Renal cortical epithelial cell (primary cell): ENCODE results near the gene NSFL1C. TPM values are rescaled to one million over a fixed set of nuclear protein-coding genes. Genes with fewer than 3 reads are reported as not detected.

ENCODE experiments used
- DNase-seq: peaks from one replicate; pipeline ENCODE4 v3.0.0-alpha.2; 2011; ENCODE audit warnings: low read depth
- total RNA-seq: library from RNA; depleted of rRNA; stranded (reverse); fragments of >200 nt; gene quantifications from 2 replicates; pipeline ENCODE4 v1.2.3, GENCODE V29; 2014

Gene NSFL1C
- total RNA-seq, 1 donor from 2014 or later = 50.1 TPM

DNA sequence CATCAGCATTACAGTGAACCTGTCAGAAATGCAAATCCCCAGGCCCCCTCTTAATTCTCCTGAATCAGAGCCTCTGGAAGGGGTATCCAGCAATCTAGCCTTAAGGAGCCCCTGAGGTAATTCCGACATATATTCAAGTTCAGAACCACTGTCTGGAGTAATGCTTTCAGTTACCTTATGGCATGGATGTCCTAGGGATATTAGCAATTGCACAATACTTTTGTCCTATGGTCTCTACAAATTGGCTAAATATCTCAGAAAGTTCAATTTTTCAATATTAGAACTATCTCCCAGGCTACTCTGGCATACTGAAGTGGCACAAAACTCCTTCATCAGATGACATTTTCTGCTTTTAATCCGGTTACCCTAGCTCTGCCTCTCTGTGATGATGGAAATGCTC lies 6.4 kb downstream of the NSFL1C start:
- no peak for DNase-seq

DNA sequence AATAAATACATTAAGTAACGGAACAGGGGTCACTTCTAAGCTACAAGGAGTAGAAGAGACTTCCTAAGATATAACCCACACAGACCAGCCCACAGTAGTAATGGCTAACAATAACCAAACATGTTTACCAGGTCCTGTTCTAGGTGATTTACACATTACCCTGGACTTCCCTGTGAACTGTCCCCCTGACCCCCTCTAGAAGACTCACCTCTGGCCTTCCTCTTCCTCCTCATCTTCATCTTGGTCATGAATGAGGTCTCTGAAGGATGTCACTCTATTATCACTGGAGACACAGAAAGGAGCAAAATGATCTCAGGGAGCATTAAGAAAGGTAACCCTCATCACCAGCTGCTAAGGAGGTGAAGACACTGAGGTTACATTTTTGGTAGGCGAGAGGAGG lies 8.7 kb downstream of the NSFL1C start:
- no peak for DNase-seq

DNA sequence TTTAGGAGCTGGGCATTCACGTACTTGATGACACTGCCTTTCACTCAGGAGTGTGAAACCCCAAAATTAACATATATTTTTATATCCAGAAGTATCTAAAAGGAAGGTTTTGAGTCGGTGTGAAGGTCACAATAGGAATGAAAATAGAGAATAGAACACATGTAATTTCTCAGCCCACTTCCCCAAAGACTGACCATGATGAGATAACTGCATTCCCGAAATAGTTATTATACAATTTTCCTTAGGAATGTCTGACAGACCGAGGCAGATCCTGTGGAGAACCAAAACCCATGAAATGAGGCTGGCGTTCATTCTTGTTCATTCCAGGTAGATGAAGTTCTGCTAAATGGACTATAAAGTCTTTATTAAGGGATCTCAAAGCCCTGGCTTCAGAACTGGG lies 10.3 kb downstream of the NSFL1C start:
- DNase-seq = no peak

DNA sequence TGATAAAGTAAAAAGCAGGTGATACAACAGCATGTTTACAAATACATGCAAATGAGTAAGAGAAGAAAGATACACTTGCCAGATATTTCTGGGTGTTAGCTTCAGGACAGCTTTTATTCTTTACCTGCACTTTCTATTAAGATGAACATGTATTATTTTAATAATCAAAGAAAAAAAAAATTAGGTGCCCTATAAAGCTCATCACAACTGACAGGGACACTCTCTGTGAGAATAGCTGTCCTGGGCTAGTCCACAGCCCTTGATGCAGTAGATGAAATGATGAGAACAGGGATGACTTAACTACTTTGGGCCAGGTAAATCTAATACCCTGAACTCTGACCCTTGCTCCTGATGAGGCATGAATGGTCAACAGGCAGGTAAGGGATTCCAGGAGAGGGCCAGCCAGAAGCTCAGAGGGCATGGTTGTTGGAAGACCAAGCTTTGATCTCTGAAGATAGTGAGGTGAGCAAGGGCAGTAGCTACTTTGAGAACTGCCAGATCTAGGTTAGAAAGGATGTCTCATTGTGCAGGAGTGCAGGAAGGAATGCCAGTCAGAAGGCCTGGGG lies 15.6 kb downstream of the NSFL1C start:
- DNase-seq = no peak

DNA sequence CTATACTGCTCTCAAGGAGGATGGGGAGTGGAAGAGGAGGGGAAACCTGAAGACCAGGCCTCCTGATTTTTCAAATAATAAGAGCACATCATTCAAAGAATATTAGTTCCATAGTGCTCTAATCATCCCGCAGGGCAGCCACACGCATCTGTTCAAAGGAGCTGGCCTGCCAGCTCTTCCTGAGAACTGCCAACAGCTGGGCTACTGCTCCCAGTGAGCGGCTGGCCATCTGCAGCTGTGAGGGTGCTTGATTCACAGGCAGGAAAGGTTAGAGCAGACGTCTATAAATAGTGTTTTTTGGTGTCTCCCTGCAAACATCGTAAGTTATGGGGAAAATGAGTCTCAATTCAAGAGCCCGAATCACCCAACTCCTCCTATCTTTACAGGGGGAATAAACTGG lies 17.3 kb downstream of the NSFL1C start:
- no peak for DNase-seq

DNA sequence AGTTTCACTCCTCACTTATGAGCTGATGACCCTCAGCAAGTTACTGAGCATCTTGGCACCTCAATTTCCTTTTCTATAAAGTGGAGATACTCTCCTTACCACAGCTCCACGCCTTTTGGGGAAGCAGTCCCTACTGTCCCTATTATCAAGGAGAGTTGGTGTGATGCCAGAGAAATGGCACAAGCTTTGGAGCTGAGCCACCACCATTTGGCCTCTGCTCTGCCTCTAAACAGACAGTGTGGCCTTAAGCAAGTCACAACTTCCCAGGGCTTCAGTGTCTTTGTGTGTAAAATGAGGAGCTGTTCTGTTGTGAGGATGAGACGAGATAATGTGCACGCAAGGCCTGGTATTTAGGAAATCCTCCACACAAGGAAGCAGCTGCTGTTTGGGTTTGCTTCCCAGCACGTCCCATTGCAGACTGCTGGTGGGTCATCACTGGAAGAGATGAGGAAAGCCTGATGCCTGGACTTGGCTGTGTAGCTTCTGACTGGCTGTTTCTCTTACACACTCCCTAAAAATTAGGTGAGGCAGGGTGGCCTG lies 18.5 kb downstream of the NSFL1C start:
- DNase-seq = no peak

DNA sequence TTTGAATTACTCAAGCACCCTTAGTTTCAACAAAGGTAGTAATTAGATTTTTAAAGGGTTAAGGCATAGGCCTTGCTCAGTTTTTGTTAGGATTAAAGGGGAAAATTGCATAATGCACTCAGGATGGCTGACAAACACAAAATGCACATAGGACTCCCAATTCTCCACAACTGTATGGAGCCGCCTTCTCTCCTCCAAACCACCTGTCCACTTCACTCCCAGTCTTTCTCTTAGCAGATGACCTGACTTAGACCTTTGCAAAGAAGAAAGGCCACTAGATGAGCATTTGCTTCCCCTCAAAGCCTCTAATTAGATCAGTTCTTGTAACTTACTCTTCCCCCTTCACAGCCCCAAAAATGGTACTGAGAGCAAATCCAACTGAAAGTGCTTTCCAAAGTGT lies 20.1 kb downstream of the NSFL1C start:
- DNase-seq = no peak

DNA sequence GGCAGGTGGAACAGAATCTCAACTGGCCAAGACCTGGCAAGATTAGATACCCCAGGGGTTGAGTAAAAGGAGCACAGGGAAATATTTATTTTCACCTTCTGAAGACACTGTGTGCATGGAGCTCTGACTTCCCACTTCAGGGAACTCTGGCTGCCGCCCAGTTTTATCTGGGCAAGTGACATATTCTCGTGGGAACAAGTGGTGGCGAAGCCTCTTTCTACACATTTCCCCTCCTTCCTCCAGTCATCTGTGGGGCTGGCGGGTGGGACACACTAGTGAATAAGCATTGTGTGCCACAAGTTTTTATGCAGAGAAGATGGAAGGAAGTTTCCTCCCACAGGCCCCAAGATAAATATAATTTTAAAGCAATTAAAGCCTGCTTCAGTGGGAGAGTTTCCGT lies 23.6 kb downstream of the NSFL1C start:
- DNase-seq = no peak

DNA sequence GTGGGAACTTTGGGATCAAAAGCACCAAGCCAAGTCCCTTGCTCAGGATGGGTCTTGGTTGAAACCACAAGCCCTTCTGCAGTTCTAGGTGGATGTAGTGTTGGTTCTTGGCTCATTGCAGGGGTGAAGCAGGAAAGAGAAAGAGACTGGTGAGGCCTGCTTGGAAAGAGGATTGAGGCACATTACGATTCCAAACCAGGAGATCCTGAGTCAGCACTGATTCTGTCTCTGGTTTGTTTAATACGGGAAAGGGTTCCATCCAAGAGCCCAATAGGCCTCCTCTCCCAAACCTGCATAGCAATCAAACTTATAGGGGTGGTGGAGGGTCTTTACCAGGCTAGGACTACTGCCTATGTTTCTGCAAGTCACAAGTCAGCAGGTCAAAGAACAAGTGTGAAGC lies 24.3 kb downstream of the NSFL1C start:
- DNase-seq = no peak

DNA sequence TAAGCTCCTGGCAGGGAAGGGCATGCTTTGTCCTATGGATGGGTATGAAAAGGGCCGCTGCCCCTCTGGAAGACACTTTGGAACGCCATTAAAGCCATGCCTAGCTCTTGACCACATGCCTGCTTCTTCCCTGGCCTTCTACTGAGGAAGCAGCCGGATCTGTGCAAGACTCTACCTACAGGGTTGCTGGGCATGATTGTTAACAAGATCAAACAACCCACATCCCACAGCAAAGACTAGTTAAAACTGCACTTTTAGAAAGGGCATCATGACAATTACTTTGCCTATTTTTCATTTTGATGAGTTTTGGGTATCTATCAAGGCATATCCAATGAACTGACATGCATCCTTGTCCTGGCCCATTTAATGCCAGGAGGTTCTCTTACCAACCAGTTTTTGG lies 25.5 kb downstream of the NSFL1C start:
- no peak for DNase-seq

DNA sequence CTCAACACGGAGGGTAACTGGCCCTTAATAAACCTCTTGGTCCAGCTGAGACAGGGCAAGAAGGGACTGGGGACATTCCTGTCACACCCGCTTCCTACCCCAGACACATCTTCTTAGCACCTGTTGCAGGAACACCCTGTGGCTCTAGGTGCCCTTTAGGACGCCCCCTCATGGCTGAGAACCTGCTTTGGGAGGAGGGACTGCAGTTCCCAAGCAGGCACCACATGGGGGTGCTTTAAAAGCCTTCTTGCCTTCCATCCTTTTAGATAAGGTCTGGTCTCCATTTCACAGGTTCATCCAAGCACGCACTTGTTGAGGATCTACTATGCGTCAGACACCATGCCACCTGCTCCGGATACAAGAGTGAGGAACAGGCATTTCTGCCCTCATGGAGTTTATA lies 26.6 kb downstream of the NSFL1C start:
- DNase-seq = peak; percentile 30

DNA sequence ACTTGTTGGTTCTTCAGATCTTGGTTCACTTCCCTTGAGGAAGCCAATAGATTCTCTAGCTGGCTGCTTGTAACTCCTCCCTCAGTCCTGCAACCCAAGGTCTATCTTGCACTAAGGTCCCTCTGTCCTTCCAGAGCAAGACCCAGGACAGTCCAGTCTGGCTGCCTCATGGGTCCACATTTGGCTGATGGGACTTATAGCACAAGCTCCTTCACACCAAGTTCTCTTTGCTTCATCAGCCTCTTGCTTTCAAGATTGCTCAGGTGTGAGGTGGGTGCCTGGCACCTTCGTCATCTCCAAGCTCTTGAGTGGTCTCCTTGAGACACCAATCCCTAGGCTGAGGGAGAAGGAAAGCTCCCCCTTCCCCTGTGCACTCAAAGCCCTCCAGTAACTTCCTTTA lies 28.3 kb downstream of the NSFL1C start:
- no peak for DNase-seq

DNA sequence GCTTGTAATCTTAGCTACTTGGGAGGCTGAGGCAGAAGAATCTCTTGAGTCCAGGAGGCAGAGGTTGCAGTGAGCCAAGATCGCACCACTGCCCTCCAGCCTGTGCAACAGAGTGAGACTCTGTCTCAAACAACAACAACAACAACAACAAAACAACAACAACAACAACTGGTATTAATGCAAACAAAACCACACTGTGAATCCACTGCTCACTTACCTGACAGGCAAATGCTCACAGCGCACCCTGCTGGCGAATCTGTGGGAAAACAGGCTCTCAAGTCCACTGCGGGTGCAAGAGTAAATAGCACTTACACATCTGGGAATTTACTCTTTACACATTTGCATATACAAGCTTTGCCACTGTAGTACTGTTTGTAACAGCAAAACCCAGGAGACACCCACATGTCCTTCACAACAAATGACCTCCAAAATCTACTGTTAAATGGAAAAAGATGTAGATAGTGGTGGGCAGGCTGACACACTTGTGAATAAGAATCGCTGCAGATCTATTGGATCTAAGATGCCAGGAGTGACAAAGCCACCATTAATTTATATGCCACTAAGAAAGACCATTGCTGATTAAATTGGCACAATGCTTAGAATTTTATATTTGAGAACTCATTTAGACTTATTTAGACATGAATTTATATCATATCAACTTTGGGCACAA lies 29.3 kb downstream of the NSFL1C start:
- peak; percentile 76 for DNase-seq

DNA sequence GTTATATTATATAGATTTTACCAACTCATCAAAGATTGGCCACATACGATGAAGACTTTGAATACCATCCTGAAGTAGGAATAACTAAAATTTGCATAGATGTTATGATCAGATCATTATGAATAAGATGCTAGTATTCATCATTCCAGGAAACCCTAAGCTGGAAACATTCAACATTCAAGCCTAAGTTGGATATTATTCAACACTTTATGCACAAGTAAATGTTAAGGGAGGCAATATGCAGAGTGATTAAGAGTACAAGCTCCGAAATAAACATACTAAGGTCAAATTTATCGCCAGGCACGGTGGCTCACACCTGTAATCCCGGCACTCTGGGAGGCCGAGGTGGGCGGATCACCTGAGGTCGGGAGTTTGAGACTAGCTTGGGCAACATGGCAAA lies 30.4 kb downstream of the NSFL1C start:
- no peak for DNase-seq

DNA sequence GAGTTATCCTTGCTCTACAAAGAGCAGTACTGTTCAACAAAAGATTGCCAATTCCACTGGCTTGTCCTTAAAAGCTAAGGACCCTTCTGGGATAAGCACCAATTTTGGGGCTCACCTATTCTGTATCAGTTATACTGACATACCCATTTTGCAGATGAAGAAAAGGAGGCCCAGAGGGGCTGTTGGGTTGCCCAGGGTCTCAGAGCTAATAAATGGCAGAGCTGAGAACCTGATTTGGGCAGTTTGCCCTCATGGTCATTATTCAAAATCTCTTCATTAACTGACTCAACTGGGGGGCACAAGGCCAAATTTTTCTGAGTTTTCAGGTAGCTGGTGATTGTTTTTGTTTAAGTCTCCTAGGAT lies 31.3 kb downstream of the NSFL1C start:
- no peak for DNase-seq

DNA sequence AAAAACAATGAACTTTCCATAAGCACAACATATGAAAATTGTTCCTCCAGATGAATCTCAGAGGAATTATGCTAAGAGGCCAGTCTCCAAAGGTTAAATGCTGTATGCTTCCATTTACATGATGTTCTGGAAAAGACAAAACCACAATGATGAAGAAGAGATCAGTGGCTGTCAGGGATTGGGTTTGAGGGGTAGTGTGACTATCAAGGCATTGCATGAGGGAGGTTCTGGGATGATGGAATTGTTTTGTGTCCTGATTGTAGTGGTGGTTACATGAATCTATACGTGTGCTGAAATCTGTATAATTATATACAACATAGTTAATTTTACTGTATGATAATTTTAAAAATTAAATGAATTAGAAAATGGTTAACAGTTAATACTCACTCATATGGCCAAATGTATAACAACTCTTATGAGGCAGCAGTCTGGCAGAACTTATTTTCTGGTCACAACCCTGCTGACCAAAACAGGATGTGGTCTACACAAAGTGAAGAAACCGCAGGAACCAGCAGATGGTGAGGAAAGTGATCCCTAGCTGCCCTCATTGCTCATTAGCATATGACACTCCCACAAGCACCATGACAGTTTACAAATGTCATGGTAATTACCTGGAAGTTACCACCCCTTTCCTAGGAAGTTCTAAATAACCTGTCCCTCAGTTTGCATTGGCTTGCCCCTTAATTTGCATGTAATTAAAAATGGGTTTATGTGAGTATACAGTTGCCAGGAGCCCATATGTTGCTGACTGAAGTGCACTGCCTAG lies 31.9 kb downstream of the NSFL1C start:
- peak; percentile 91 for DNase-seq

DNA sequence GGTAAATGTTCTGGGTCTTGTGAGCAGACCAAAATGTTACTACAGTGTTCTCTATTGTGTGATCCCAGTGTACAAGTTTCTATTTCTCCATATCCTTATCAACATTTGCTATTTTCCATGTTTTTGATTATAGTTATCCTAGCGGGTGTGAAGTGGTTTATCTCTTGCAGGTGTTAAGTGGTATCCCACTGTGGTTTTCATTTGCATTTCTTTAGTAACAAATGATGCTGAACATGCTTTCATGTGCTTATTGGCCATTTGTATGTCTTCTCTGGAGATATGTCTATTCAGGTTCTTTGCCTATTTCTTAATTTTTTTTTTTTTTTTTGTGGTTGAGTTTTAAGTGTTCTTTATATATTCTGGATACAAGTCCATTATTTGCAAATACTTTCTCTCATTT lies 35.5 kb downstream of the NSFL1C start:
- no peak for DNase-seq

DNA sequence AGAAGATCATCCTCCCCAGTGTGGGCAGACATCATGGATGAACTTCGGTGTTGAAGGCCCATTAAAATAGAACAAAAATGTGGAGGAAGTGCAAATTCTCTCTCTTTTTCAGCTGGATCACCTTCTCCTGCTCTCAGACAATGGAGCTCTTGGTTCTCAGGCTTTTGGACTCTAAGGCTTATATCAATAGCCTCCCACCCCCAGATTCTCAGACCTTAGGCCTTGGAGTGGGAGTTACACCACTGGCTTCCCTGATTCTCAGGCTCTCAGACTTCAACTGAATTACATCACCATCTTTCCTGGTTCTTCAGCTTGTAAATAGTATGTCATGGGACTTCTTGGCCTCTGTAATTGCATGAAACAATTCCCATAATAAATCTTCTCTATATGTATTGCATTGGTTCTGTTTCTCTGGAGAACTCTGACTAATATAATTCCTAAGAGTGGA lies 36.6 kb downstream of the NSFL1C start:
- DNase-seq = peak; percentile 49

DNA sequence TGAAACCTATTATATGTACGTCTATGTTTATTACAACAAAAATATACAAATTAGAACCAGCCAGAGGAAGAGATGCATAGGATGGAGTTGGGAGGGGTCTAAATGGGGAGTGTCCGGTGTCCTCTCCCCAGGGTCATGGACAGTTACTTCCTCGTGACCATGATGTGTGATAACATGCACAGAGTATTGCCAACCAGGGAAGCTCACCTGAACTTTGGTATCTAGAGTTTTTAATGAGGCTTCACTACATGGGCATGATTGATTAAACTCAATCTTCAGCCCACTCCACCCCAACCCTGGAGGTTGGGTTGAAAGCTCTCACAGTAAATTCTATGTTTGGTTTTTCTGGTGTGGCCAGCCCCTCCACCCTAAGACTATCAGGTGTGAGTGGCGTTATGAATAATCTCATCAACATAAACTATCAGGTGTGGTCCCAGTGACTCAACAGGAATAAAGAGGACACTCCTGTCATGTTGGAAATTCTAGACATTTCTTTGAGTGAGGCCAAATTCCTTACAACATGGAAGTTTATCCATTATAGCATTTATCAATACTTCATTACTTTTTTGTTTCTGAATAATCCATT lies 37.4 kb downstream of the NSFL1C start:
- no peak for DNase-seq

DNA sequence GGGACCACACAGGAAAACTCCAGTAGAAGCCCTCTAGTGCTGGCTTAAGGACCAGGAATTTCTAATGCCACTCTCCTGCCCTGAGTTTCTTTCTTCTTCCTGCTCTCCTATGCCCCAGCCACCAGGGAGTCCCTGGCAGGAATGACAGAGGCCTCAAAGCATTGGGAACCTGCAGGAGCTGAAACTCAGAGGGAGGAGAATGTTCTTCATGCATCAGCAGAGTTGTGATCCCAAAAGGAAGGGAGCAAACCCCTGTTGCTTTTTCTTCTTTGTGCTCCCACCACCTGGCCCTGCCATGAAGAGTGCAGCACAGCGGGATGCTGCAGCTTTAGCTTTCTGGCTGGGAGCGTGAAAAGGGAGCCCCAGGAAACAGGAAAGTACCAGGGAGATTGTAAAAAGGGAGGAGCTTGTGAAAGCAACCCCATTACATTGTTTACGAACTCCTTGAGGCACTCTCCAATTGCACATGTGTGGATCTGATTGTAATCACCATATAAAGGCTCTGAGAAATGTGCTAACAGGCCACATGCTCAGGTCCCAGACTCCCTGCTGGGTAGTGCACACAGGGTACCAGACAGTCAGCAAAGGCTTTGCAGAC lies 39.1 kb downstream of the NSFL1C start:
- DNase-seq = peak; percentile 19

DNA sequence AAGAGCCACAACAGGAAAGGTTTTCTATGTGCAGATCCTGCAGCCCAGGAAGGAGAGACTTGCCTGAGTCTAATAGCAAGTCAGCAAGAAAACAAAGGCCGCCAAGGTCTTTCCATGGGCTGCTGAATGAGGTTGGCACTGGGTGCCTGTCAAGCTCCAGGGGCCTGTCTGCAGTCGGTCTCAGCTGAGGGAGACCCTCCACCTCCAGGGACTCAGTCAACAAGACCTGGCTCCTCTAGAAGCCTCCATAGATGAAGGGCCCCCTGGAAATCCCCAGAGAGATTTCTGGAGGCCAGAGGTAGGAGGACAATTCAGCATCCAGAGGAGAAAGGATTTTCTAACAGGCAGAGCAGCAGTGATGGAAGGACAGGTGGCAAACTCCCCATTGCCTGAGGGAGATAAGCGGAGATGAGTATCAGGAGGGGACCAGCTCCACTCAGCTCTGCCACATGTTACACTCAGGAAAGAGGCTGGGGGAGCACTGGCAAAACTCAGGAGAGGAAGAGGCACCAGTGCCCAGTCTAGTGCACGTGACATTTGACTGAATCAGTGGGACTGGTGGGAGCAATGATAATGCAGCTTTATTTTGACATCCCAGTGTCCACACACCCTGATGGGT lies 40.3 kb downstream of the NSFL1C start:
- DNase-seq = no peak

DNA sequence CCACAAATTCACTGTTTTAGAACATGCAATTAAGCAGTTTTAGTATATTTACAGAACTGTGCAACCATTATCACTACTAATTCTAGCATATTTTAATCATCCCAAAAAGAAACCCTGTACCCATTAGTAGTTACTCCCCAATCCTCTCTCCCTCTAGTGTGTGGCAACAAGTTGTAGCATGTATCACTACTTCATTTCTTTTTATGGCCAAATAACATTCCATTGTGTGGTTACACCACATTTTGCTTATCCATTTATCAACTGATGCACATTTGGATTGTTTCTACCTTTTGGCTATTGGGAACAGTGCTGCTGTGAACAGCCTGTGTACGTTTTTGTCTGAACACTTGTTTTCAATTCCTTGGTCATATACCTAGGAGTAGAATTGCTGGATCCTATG lies 42.3 kb downstream of the NSFL1C start:
- no peak for DNase-seq
